HCT116 (cell line): ENCODE measurements around the gene SHROOM1. TPM values are rescaled to one million over a fixed set of nuclear protein-coding genes. Genes with fewer than 3 reads are reported as not detected.

Source experiments
- ATAC-seq: fragments of 200-7000 bp; cut with Tn5 transposase; 2 replicates; pipeline ENCODE4 v1.9.1; 2020; ENCODE audit warnings: mild to moderate bottlenecking, moderate library complexity
- BruUV-seq: library from RNA; stranded (reverse); fragments of 400-500 nt; replicated peaks from 2 replicates; lab custom pipeline; 2021; lab: Mats Ljungman, UMichigan
- CTCF ChIA-PET: fragments of 300-600 bp; sonication (Branson Sonifier 250); formaldehyde crosslinking; loops from one replicate; lab custom pipeline; 2021; ENCODE audit warnings: antibody characterized with exemption; lab: Charles Lee
- POLR2A ChIA-PET: fragments of 300-600, 350-600 bp; sonication (Branson Sonifier 250); formaldehyde crosslinking; loops from one replicate; lab custom pipeline; 2021; ENCODE audit warnings: antibody characterized with exemption; lab: Charles Lee
- RAD21 ChIA-PET, 2 experiments: fragments of 300-600 bp; sonication (Branson Sonifier 250); formaldehyde crosslinking; loops; one replicate each; lab custom pipeline; 2023; ENCODE audit warnings: low total read pairs in 2 of 2; ENCODE audit not compliant: uncharacterized antibody in 2 of 2, unreplicated experiment in 2 of 2, low non-redundant PET in 1 of 2; lab: Charles Lee
- DNase-seq: peaks from one replicate; pipeline ENCODE4 v3.0.0-alpha.2; 2010; ENCODE audit warnings: low read depth, low spot score
- H2AFZ ChIP-seq: fragments of 200-600 bp; shearing (Covaris generic), sonication (generic); 2 replicates; pipeline ENCODE4 v1.6.1; 2017; ENCODE audit warnings: low read depth, mixed run types, mixed read lengths, antibody characterized with exemption, low read length; ENCODE audit not compliant: poor library complexity, severe bottlenecking
- H3K27ac ChIP-seq: 2 replicates; pipeline ENCODE4 v1.5.1; 2012; ENCODE audit warnings: low read depth, low read length
- H3K27me3 ChIP-seq: fragments of 200-600 bp; sonication (generic); 2 replicates; pipeline ENCODE4 v1.6.1; 2016; ENCODE audit warnings: mixed run types, low read length, mixed read lengths; ENCODE audit not compliant: insufficient read depth
- H3K36me3 ChIP-seq, 2 experiments: fragments of 200-500 bp in 1 of 2; fragments of 200-600 bp in 1 of 2; sonication (Bioruptor generic) in 1 of 2; sonication (generic) in 1 of 2; 2 replicates each; pipeline versions ENCODE4 v1.5.1 to v1.6.1; 2014 to 2016; ENCODE audit warnings: low read length in 2 of 2, inconsistent platforms in 1 of 2, mixed read lengths in 1 of 2, mixed run types in 1 of 2; ENCODE audit not compliant: insufficient read depth in 2 of 2, control insufficient read depth in 1 of 2
- H3K4me1 ChIP-seq, 2 experiments: fragments of 200-600 bp in 1 of 2; sonication (generic) in 1 of 2; 2 replicates each; pipeline versions ENCODE4 v1.5.1 to v1.6.1; 2012 to 2017; ENCODE audit warnings: low read length in 2 of 2, inconsistent platforms in 1 of 2, mild to moderate bottlenecking in 1 of 2, mixed read lengths in 1 of 2, mixed run types in 1 of 2, moderate library complexity in 1 of 2; ENCODE audit not compliant: insufficient read depth in 2 of 2, control insufficient read depth in 1 of 2
- H3K4me2 ChIP-seq: fragments of 200-600 bp; sonication (generic); 2 replicates; pipeline ENCODE4 v1.6.1; 2017; ENCODE audit warnings: mixed run types, low read length, mixed read lengths
- H3K4me3 ChIP-seq, 2 experiments: fragments of 200-600 bp in 1 of 2; sonication (generic) in 1 of 2; replicated peaks in 1 of 2; 2 replicates each; pipeline ENCODE4 v1.5.1; 2011 to 2016; ENCODE audit warnings: low read length in 2 of 2, control low read depth in 1 of 2, low read depth in 1 of 2, mild to moderate bottlenecking in 1 of 2, mixed read lengths in 1 of 2, mixed run types in 1 of 2
- H3K79me2 ChIP-seq: fragments of 200-600 bp; sonication (generic); 2 replicates; pipeline ENCODE4 v1.6.1; 2017; ENCODE audit warnings: mild to moderate bottlenecking, mixed run types, low read length, moderate library complexity, mixed read lengths; ENCODE audit not compliant: insufficient read depth
- H3K9ac ChIP-seq: fragments of 200-600 bp; sonication (generic); 2 replicates; pipeline ENCODE4 v1.6.1; 2016; ENCODE audit warnings: low read length, mixed read lengths
- H3K9me2 ChIP-seq: fragments of 200-600 bp; sonication (generic), shearing (Covaris generic); 2 replicates; pipeline ENCODE4 v1.6.1; 2017; ENCODE audit warnings: mixed run types, mild to moderate bottlenecking, moderate library complexity; ENCODE audit not compliant: insufficient read depth
- H3K9me3 ChIP-seq, 2 experiments: fragments of 200-500 bp in 1 of 2; fragments of 200-600 bp in 1 of 2; sonication (Bioruptor generic) in 1 of 2; sonication (generic) in 1 of 2; 2 replicates each; pipeline ENCODE4 v1.6.1; 2014 to 2017; ENCODE audit warnings: low read length in 2 of 2, mixed read lengths in 2 of 2, inconsistent platforms in 1 of 2, low read depth in 1 of 2, mild to moderate bottlenecking in 1 of 2, mixed run types in 1 of 2, moderate library complexity in 1 of 2; ENCODE audit not compliant: control insufficient read depth in 1 of 2, insufficient read depth in 1 of 2
- H4K20me1 ChIP-seq: fragments of 200-600 bp; sonication (generic), shearing (Covaris generic); 2 replicates; pipeline ENCODE4 v1.6.1; 2017; ENCODE audit warnings: mixed run types, mild to moderate bottlenecking, moderate library complexity; ENCODE audit not compliant: insufficient read depth
- CBX3 ChIP-seq: IDR thresholded peaks from 2 replicates; pipeline ENCODE4 v1.6.1; 2012; ENCODE audit warnings: low read depth
- EGR1 ChIP-seq: IDR thresholded peaks from 2 replicates; pipeline ENCODE4 v1.6.1; 2012; ENCODE audit warnings: low read depth
- EZH2phosphoT487 ChIP-seq: fragments of 200-600 bp; IDR thresholded peaks from 2 replicates; pipeline ENCODE4 v1.6.1; 2018; ENCODE audit warnings: antibody characterized with exemption, borderline replicate concordance
- FOSL1 ChIP-seq: IDR thresholded peaks from 2 replicates; pipeline ENCODE4 v1.6.1; 2012; ENCODE audit warnings: low read depth
- JUND ChIP-seq: IDR thresholded peaks from 2 replicates; pipeline ENCODE4 v1.6.1; 2012
- MAX ChIP-seq: IDR thresholded peaks from 2 replicates; pipeline ENCODE4 v1.6.1; 2012
- RAD21 ChIP-seq: IDR thresholded peaks from 2 replicates; pipeline ENCODE4 v1.6.1; 2012; ENCODE audit warnings: low read depth, mild to moderate bottlenecking
- SP1 ChIP-seq: IDR thresholded peaks from 2 replicates; pipeline ENCODE4 v1.6.1; 2012; ENCODE audit warnings: low read depth
- TCF7L2 ChIP-seq: IDR thresholded peaks from 2 replicates; pipeline ENCODE4 v1.7.0; 2011; ENCODE audit warnings: borderline replicate concordance, inconsistent platforms; ENCODE audit not compliant: insufficient read depth, insufficient read length; ENCODE audit errors: extremely low read depth
- ZBTB33 ChIP-seq: IDR thresholded peaks from 2 replicates; pipeline ENCODE4 v1.6.1; 2011; ENCODE audit warnings: mild to moderate bottlenecking, low read length, moderate library complexity; ENCODE audit not compliant: insufficient replicate concordance; ENCODE audit errors: extremely low read depth
- ZNF274 ChIP-seq: fragments of 200-500 bp; sonication (Bioruptor generic); IDR thresholded peaks from 2 replicates; pipeline ENCODE4 v1.6.1; 2014; ENCODE audit warnings: mild to moderate bottlenecking, low read depth, low read length, inconsistent platforms
- intact Hi-C: fragments of 100-400 bp; cut with micrococcal nuclease; formaldehyde crosslinking; loops from 2 replicates; pipeline ENCODE4 v1.10.0; 2022
- total RNA-seq: library from RNA; stranded (reverse); gene quantifications from one replicate; pipeline ENCODE4 v1.2.1, GENCODE V29; 2021; ENCODE audit not compliant: unreplicated experiment
- TF ChIP-seq, protein P1 (sequence below): IDR thresholded peaks from 2 replicates; pipeline ENCODE4 v1.6.1; 2012
- TF ChIP-seq, protein P2 (sequence below), 3 experiments: fragments of 200-600 bp in 1 of 3; sonication (generic) in 1 of 3; IDR thresholded peaks in 2 of 3; conservative IDR thresholded peaks in 1 of 3; 2 replicates each; pipeline ENCODE4 v1.5.1; 2012 to 2017; ENCODE audit warnings: low read depth in 2 of 3, low read length in 2 of 3, antibody characterized with exemption in 1 of 3, borderline replicate concordance in 1 of 3, control low read depth in 1 of 3, mild to moderate bottlenecking in 1 of 3, mixed read lengths in 1 of 3, mixed run types in 1 of 3, moderate library complexity in 1 of 3; ENCODE audit not compliant: insufficient read depth in 1 of 3

Gene SHROOM1
- total RNA-seq, 1 experiment from 2014 or later: 9.5 TPM

DNA sequence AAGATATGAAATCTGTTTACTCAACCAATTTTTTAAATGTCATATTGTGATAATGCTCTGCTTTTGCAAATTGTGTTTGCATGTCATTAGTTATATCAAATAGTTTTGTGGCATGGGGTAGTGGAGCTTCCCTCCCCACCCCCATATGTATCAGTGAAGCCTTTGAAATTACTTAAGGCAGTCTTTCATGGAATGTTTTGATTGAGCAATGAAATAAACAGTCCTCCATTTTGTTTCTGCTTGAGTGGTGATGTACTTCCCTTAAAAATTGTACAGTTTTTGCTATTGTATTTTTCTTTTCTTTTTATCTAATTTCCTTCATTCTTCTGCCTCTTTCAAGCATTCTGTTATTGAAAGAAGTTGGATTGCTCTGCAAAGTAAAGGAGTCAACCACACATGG, 13.9 kb downstream of the SHROOM1 start (continued):
- TF ChIP-seq ZBTB33 (no peak), MAX (no peak), TCF7L2 (no peak), ZNF274 (no peak), RAD21 (no peak), EZH2phosphoT487 (no peak), EGR1 (no peak)
- TF ChIP-seq, protein P1, sequence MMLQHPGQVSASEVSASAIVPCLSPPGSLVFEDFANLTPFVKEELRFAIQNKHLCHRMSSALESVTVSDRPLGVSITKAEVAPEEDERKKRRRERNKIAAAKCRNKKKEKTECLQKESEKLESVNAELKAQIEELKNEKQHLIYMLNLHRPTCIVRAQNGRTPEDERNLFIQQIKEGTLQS: no peak
- TF ChIP-seq, protein P2, sequence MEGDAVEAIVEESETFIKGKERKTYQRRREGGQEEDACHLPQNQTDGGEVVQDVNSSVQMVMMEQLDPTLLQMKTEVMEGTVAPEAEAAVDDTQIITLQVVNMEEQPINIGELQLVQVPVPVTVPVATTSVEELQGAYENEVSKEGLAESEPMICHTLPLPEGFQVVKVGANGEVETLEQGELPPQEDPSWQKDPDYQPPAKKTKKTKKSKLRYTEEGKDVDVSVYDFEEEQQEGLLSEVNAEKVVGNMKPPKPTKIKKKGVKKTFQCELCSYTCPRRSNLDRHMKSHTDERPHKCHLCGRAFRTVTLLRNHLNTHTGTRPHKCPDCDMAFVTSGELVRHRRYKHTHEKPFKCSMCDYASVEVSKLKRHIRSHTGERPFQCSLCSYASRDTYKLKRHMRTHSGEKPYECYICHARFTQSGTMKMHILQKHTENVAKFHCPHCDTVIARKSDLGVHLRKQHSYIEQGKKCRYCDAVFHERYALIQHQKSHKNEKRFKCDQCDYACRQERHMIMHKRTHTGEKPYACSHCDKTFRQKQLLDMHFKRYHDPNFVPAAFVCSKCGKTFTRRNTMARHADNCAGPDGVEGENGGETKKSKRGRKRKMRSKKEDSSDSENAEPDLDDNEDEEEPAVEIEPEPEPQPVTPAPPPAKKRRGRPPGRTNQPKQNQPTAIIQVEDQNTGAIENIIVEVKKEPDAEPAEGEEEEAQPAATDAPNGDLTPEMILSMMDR (IDR thresholded peaks at IDR 0.05 in 2 of 3, conservative IDR thresholded peaks at IDR 0.05 in 1 of 3; ENCODE audit: borderline replicate concordance in 1 of 3, insufficient read depth in 1 of 3, low read depth in 2 of 3, low read length in 2 of 3): no peak

GRCh38 chr5:132816083-132816482, 14.4 kb downstream of the SHROOM1 start:
- no peak overlapping the region for H2AFZ ChIP-seq
- CTCF ChIA-PET: interaction anchor here (1.5 kb wide), 1 partner anchor 9 kb away, joined by 6 read pairs; no protein-coding TSS in a partner anchor
- peaks cover 0 to 18% of the 10 kb centered on the region in 2 experiments; a peak in 3 of 4 replicates for H3K4me1 ChIP-seq
- no peaks in the 10 kb centered on the region for H3K36me3 ChIP-seq
- no peaks in the 10 kb centered on the region for H3K79me2 ChIP-seq
- H3K4me2 ChIP-seq: no peak overlapping the region
- BruUV-seq: no TSS peak
- no peak overlapping the region for H3K27ac ChIP-seq
- H4K20me1 ChIP-seq: no peaks in the 10 kb centered on the region
- DNase-seq: no peak
- no peaks in the 10 kb centered on the region for H3K9me2 ChIP-seq
- H3K9me3 ChIP-seq: no peaks in the 10 kb centered on the region
- no peak overlapping the region for H3K4me3 ChIP-seq
- no peak for TF ChIP-seq FOSL1
- TF ChIP-seq, protein P1: no peak
- no peak for TF ChIP-seq JUND
- no peak for TF ChIP-seq MAX
- no peak for TF ChIP-seq CBX3
- no peak for TF ChIP-seq EZH2phosphoT487
- no peak for TF ChIP-seq SP1
- no peak overlapping the region for H3K9ac ChIP-seq
- no peak for ATAC-seq
- intact Hi-C loops: no loop called here
- RAD21 ChIA-PET: no interaction called here
- POLR2A ChIA-PET: no interaction called here
- H3K27me3 ChIP-seq: no peaks in the 10 kb centered on the region
